HL-60 (cell line): ENCODE data around the gene CTDSPL2.

Experiments
- CTCF ChIP-seq: IDR thresholded peaks from one replicate; pipeline ENCODE4 v1.5.1; 2011; ENCODE audit warnings: low read length, control low read depth, inconsistent platforms; ENCODE audit not compliant: insufficient read depth
- POLR2AphosphoS5 ChIP-seq: IDR thresholded peaks from 2 replicates; pipeline ENCODE4 v1.6.1; 2012; ENCODE audit warnings: low read depth

DNA sequence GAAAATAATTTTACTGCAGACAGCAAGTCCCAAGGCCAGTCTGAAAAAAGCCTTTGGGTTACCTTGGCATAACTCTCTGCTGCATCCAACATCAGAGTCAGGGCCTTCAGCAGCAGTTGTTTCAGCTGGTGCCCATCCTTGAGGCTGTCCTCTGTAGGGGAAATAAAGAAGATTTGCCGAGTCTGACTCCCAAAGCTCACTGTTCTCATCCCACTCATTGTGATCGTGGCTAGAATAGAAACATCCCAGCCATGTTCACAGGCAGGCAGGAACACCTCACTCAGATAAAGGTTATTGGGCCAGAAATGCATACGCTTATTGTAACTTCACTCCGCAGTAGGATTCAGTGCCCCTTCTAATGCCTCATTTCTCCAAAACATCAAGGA is 138.7 kb downstream of the CTDSPL2 start:
- TF ChIP-seq CTCF (no peak), POLR2AphosphoS5 (no peak; the same call in 1 of the 2 replicates)
